AG20443 (cell line): Measurements from ENCODE around the gene MICALL1.
"Not testable (repeated sequence)": the region's sequence is repeated elsewhere in the genome, so short reads cannot be mapped to it uniquely, and the experiment has no call there.

Source experiments
- DNase-seq: peaks from one replicate; pipeline ENCODE4 v3.0.0; 2012; ENCODE audit warnings: low spot score, mixed read lengths

Gene MICALL1

DNA sequence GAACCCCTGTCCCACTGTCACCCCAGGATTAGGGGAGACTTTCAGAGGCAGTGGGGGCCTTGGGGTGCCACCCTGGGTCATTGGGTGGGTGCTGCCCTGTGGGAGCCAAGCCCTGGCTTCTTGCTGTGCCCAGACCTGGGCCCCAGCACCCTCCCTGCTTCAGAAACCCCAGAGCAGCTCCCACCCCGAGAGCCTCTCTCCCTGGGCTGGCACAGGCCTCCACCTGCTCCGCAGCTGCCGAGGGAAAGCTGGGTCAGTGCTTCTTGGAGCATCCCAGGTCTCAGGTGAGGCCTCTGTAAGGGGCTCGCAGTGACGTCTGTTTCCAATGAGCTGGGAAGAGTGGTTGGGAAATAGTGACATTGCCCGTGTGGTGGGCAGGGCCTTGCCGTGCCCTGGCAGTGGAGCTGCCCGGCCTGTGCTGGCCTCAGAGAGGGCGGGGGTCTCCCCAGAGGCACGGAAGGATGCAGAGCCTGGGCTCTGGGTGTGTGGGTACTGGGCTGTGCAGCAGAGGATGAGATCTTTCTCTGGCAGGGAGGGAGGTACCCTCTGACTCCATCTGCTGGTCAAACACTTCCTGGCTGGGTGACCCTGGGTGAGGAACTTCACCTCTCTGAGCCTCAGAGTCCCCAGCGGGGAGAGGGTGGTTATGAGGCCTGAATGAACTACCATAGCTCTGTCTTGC is 24.3 kb downstream of the MICALL1 start:
- DNase-seq, result peak; percentile 76

DNA sequence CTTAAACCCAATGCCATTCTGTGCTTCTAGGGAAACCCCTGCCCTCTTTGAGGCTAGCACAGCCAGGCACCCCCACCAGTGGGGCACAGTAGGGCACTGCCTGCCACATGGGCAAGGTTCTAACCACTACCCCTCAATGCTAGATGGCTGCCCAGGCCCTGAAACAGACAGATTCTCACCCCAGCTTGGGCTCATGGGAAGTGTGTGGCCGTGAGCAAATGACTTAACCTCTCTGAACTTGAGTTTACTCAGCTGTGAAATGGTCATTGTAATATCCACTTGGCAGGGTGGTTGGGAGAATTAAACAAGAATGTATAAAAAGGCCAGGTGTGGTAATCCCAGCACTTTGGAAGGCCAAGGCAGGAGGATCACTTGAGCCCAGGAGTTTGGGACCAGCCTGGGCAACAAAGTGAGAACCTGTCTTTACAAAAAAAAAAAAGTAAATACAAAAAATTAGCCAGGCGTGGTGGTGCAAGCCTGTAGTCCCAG is 24.9 kb downstream of the MICALL1 start:
- no peak for DNase-seq

DNA sequence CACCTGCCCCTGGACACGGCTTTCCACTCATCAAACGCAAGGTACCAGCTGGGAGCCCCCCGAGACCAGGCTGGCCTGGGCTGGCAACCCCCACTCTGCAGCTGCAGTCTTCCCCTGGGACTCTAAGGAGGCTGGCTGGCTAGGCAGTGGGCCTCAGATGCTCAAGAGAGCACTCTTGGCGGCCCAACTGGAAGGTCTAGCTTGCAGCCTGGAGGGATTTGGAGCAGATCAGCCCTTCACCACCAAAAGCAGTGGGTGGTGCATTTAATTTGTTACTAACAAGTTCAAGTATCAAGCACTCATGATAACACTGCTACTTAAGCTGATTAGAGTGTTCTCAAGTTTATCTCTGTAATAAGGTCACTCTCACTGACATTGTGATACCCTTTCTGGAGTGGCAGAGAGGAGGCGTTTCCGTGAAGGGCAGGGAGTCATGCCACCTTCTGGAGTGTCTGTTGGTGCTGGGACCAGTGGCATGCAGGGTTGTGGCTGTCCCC is 25.8 kb downstream of the MICALL1 start:
- DNase-seq, result no peak

DNA sequence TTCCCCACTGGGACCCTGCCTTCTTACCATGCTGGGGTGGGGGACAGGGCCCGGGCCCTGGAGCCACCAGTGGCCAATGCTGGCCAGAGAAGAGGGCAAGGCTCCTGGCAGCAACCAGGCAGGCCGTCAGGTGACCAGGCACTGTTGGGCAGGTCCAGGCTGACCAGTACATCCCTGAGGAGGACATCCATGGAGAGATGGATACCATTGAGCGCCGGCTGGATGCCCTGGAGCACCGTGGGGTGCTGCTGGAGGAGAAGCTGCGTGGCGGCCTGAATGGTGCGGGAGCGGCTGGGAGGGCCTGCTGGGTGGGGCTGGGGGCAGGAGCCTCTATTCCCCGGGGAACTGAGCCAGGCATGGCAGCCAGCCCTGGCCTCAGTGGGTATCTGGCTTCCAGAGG is 26.3 kb downstream of the MICALL1 start:
- no peak for DNase-seq

DNA sequence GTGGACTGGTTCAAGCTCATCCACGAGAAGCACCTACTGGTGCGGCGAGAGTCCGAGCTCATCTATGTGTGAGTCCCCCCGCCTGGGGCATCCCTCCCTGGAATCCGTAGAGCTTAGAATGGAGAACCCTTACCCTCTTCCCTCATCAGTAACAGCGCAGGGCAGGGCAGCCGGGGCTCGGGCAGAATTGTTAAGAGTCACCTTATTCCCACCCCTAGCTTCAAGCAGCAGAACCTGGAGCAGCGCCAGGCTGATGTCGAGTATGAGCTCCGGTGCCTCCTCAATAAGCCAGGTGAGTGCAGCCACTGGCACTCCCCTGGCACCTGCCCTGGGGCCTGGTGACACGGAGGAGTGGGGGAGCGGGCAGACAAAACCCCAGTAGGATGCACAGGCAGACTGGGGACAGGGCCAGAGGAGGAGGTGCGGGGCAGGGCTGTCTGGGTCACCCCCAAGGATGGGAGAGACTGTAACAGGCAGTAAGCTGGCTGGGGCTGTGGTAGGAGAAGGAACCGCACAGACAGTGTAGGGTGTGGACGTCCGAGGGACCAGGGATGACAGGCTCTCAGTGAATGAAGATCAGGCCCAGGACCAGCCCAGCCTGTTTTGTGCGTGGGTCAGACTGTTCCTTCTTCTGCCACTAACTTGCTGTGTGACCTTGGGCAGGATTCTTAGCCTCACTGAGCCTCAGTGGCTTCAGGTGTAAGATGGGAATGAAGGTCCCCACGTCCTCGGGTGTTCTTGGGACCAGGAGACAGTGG is 26.9 kb downstream of the MICALL1 start:
- peak; percentile 41 for DNase-seq

DNA sequence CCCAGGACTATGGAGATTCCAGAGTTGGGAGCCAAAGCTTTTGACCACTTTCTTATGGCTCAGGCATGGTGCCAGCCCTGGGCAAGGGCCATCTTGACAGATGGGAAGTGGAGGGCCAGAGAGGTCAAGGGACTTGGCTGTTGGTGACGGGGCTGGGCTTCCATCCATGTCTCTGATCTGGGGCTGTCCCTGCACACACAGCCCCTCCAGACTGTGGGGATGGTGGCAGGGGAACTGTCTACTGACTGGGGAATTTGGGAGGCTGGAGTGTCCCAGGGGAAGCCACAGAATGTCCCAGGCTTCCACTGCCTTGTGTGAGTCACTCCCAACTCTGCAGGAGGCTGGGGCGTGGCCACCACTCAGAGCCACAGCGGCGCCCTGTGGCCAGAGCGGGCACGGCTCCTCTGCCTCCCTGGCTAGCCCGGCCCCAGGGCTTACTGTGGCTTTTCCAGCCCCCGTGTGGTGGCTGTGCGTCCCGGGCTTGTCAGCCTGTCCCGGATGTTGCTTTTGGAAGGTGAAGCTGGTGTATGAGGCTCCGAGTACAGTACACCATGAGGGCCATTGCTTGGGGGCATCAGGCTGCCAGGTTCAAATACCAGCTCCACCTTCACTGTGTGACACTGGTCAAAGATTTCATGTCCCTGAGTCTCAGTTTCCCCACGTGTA is 27.7 kb downstream of the MICALL1 start:
- peak; percentile 97 for DNase-seq

DNA sequence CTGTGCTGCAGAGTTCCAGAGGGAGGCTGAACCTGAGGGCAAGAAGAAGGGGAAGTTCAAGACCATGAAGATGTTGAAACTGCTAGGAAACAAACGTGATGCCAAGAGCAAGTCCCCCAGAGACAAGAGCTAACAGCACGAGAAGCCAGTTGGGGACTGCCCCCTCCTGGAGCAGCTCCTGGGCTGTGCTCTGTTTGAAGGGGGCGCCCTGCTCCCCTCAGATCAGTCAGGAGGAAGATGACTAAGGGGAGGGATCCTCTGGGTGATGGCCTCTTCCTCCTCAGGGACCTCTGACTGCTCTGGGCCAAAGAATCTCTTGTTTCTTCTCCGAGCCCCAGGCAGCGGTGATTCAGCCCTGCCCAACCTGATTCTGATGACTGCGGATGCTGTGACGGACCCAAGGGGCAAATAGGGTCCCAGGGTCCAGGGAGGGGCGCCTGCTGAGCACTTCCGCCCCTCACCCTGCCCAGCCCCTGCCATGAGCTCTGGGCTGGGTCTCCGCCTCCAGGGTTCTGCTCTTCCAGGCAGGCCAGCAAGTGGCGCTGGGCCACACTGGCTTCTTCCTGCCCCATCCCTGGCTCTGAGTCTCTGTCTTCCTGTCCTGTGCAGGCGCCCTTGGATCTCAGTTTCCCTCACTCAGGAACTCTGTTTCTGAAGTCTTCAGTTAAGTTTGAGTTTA is 34.7 kb downstream of the MICALL1 start:
- DNase-seq, result no peak

DNA sequence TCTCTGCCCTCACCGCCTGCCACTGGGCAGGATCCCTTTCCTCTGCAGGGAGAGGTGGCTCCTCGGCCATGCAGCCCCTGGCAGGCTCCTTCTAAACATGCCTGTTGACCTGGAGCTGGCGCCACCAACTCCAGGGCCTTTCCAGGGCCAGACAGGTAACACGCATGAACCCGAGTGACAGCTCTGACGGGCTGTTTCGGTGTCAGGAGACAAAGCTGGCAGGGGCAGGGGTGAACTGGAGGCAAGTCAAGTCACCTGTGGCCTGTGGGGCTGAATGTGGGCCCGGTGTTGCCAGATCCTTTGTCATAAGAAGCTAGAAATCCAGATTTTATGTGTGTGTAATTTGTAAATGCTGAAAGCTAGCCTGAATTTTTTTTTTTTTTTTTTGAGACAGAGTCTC is 36.0 kb downstream of the MICALL1 start:
- DNase-seq, result no peak

DNA sequence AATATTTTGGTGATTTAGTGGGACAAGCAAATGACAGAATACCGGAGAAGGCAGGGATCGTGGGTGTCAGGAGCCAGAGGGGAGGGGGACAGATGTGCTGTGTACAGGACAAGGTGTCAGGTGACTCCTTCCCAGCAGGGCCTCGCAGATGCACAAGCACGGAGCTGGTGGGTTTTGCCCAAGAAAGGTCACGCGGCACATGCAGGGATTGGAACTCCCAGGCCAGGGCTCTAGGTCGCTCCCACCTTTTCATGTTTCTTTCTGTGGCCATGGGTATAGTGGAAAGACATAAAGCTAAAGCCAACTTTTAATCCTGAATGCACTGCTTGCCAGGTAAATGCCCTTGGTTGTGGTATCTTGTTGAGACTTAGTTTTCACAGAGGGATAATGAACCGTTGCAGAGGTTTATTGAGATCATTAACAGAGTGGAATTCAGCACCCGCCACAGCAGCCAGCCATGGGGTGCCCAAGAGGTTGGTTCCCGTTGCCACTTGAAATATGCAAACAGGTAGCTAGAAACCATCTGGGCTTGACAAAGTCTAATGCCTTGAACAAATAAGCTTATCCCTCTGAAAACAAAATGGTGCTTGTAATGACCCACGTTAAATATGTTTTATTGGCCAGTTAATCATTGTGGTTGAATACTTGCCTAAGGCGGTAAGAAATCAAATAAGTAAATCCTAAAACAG is 37.2 kb downstream of the MICALL1 start:
- no peak for DNase-seq

DNA sequence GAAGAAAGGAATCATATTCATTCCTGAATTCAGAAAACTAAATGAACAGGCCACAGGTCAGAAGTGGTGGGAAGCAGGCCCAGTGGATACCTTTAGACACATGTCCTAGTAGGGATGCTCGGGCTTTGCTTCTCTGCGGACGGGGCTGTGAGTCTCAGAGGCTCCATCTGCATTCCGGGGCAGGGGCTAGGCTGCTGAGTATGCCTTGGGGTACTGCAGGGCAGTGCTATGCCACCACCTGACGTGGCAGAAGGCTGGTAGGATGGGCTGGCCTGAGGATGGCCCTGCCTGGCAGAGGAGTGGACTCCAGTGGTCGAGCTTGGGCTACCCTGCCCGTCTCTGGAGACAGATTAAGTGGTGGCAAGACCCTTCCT is 37.7 kb downstream of the MICALL1 start:
- no peak for DNase-seq

DNA sequence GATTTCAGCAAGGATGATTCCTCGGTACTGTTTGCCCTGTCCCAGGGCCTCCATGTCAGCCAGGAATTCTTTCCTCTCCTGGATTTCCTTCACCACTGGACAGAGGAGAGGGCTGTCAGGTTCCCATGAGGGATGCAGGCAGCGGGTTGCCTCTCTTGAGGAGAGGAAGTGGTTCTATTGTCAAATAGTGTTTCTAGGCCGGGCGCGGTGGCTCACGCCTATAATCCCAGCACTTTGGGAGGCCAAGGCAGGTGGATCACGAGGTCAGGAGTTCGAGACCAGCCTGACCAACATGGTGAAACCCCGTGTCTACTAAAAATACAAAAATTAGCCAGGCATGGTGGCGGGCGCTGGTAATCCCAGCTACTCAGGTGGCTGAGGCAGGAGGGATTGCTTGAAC is 38.3 kb downstream of the MICALL1 start:
- DNase-seq, result not testable (repeated sequence)

DNA sequence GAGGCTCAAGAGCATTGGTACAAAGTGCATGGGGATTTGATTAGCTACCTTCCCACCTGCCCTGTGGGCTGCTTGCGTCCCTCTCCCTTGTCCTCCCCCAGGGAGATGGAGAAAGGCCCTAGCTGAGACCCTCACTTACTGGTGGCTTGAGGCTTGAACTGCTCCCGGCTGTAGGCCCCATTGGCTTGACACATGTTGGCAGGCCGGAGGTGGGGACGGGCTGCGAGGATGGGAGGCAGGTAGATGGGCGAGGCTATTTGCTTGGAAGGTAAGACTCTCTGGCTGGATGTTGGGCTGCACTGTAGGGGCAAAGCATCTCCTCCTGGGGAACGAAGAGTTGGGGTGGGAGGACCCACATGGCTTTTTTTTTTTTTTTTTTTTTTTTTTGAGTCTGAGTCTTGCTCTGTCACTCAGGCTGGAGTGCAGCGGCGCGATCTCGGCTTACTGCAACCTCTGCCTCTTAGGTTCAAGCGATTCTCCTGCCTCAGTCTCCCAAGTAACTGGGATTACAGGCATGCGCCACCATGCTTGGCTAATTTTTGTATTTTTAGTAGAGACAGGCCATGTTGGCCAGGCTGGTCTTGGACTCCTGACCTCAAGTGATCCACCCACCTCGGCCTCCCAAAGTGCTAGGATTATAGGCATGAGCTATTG is 41.2 kb downstream of the MICALL1 start:
- not testable (repeated sequence) for DNase-seq

DNA sequence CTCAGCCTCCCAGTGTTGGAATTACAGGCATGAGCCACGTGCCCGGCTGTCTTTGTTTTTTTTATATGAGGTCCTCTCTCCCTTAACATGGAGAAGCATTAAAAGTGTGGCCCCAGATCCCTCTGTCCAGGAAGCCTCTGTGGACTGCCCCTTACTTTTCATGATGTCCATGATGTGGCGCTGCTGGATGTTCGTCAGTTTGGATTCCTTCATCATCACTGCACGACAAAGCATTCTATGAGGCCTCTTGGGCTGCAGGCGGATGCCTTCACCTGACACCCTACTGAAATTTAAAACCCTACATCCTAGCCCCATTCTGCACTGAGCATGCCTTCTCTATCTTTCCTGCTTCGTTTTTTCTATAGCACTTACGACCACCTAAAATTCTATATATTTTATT is 45.2 kb downstream of the MICALL1 start:
- no peak for DNase-seq

DNA sequence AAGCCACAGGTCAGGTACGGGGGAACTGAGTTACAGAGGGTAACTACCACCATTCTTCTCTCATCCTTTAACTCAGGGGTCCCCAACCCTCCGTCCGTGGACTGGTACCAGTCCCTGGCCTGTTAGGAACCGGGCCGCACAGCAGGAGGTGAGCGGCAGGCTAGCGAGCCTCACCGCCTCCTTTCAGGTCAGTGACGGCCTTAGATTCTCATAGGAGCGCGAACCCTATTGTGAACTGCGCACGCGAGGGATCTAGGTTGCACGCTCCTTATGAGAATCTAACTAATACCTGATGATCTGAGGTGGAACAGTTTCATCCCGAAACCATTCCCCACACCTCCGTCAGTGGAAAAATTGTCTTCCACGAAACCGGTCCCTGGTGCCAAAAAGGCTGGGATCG is 46.5 kb downstream of the MICALL1 start:
- not testable (repeated sequence) for DNase-seq

DNA sequence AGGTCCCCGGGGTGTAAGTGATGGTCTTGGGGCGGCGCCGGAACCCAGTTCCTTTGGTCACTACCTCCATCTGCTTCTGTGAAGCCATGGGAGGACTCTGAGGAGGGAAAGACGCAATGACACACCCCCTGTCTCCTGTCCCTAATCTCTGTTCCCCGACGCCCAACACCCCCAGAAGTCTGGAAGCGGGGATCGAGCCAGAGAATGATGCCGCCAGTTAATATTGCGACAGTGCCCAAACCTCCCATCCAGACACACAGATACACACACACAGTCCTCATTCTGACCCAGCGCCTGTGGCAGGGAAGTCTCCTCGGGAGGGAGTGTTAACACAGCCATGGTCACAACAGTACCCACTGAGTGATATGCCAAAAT is 47.0 kb downstream of the MICALL1 start:
- peak; percentile 63 for DNase-seq

DNA sequence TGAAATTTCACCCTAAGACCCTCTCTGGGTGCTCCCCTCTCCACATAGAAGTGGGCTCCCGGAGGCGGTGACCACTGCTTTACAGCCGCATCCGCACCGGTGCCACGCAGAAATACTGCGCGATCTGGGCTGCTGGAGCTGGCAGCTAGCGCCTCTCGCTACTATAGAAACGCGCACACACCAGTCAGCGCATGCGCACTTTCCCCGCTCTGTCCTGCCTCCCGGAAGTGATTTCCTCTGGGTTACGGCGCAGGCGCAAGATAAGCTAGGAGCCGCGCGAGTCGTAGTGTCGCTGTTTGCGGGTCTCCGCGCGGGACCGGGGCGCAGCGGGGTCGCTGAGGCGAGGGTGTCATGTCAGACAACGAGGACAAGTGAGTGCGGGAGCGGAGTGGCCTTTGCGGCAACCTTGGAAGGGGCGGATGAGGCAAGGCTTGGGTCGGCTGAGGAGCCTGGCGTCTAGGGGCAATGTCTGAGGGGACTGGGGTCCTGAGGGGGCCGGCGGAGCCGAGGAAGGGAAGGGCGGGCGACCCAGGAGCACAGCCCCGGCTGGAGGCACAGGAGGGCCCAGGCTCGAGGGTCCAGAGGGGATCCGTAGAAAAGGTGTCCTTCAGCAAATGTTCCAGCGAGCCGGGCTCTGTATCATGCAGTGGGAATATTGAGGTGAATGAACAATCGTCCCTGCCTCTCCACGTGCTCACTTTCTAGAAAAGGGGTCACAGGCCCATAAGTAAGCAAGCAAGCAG is 47.5 kb downstream of the MICALL1 start, which contains the start of the genes C22orf23 and POLR2F:
Gene C22orf23 (minus strand): TSS at position 165 of the 743 bp plus-strand sequence. CDS start 452 bp downstream, outside the sequence.
Gene POLR2F (plus strand): TSS at position 263 of the 743 bp plus-strand sequence. CDS start 89 bp downstream, at position 352.
- DNase-seq, result peak; percentile 99

DNA sequence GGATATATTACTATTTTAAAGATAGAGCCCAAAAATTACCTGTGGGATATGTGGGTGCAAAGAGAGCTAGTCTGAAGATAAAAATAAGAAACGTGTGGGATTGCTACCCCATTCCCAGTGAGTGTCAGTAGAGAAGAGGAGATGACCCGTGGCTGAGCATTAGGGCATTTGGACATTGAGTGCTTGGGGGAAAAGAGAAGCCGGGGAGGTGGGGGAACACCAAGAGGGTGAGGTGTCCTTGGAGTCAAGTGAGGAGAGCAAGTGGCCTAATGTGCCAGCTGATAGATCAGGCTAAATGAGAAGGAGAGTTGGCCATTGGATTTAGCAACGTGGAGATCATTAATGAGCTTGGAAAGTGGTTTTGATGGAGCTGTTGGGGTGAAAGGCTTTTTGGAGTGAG is 48.6 kb downstream of the MICALL1 start:
- DNase-seq, result no peak

DNA sequence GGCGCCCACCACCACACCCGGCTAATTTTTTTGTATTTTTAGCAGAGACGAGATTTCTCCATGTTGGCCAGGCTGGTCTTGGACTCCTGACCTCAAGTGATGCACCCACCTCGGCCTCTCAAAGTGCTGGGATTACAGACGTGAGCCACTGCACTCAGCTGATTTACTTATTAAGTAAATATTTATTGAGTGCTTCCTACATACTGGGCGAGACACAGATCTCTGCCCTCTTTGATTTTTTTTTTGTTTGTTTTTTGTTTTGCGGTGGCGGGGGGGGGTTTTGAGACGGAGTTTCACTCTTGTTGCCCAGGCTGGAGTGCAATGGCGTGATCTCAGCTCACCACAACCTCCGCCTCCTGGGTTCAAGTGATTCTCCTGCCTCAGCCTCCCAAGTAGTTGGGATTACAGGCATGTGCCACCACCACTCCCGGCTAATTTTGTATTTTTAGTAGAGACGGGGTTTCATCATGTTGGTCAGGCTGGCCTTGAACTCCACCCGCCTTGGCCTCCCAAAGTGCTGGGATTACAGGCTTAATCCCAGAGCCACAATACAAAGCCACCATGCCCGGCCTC is 49.8 kb downstream of the MICALL1 start:
- DNase-seq, result not testable (repeated sequence)

DNA sequence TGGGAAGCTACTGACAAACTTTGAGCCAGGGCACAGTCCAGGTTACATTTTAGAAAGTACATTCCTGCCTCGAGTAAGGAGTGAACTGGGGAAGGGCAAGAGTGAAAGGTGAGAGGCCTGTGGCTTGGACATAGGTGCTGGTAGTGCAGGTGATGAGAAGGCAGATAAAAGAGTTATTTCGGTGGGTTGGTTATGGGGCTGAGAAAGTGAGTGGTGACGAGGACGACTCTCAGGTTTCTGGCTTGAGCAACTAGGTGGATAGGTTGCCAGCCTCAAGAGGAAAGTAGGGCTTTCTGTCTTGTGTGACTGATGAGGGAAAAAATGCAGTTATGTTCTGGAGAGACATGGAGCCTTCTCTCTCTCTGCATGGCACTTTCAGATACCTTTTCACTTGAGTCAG is 51.1 kb downstream of the MICALL1 start:
- no peak for DNase-seq
